NB4 (cell line): ENCODE measurements around the gene SSUH2.

Experiments used
- DNase-seq: peaks from one replicate; pipeline ENCODE4 v3.0.0; 2010; ENCODE audit warnings: low read depth
- H3K4me3 ChIP-seq: one replicate; pipeline ENCODE4 v1.5.1; 2011; ENCODE audit warnings: mild to moderate bottlenecking, low read depth, low read length, moderate library complexity
- CTCF ChIP-seq: IDR thresholded peaks from one replicate; pipeline ENCODE4 v1.5.1; 2012; ENCODE audit warnings: low read depth, low read length
- MAX ChIP-seq: IDR thresholded peaks from 2 replicates; pipeline ENCODE4 v1.6.1; 2011; ENCODE audit warnings: low read depth, low read length
- MYC ChIP-seq: IDR thresholded peaks from 2 replicates; pipeline ENCODE4 v1.6.1; 2011; ENCODE audit warnings: low read depth, low read length
- POLR2A ChIP-seq: IDR thresholded peaks from 2 replicates; pipeline ENCODE4 v1.6.1; 2011; ENCODE audit warnings: mild to moderate bottlenecking; ENCODE audit not compliant: insufficient read length; ENCODE audit errors: extremely low read depth

Gene SSUH2

GRCh38 chr3:8646313-8646938, 1.8 kb upstream of the SSUH2 start:
- H3K4me3 ChIP-seq = no peak overlapping the region
- no peak for TF ChIP-seq POLR2A
- no peak for TF ChIP-seq CTCF
- TF ChIP-seq MYC = no peak
- no peak for TF ChIP-seq MAX
- DNase-seq = no peak

- no peak for DNase-seq
- no peak overlapping the region for H3K4me3 ChIP-seq
- TF ChIP-seq MAX = no peak
- TF ChIP-seq CTCF = no peak
- no peak for TF ChIP-seq MYC
- TF ChIP-seq POLR2A = no peak
Measured at GRCh38 chr3:8645712-8646111, 1.1 kb upstream of the SSUH2 start.

GRCh38 chr3:8643693-8644365, 769 bp downstream of the SSUH2 start:
- DNase-seq = no peak
- H3K4me3 ChIP-seq = no peak overlapping the region
- TF ChIP-seq POLR2A (no peak), MAX (no peak), CTCF (no peak), MYC (no peak)

GRCh38 chr3:8642001-8642400, 2.6 kb downstream of the SSUH2 start:
- no peak for DNase-seq
- no peak for TF ChIP-seq POLR2A
- no peak for TF ChIP-seq CTCF
- no peak for TF ChIP-seq MAX
- no peak for TF ChIP-seq MYC
- no peak overlapping the region for H3K4me3 ChIP-seq

- no peak for TF ChIP-seq MYC
- no peak for DNase-seq
Measured at GRCh38 chr3:8641472-8641871, 3.1 kb downstream of the SSUH2 start.

GRCh38 chr3:8640223-8640622, 4.4 kb downstream of the SSUH2 start:
- DNase-seq = no peak
- H3K4me3 ChIP-seq = no peak overlapping the region
- TF ChIP-seq POLR2A (no peak), MAX (no peak), CTCF (no peak), MYC (no peak)

More at GRCh38 chr3:8641472-8641871, 3.1 kb downstream of the SSUH2 start:
- no peak overlapping the region for H3K4me3 ChIP-seq
